ENCODE measurements around the gene DGKI.

DNA sequence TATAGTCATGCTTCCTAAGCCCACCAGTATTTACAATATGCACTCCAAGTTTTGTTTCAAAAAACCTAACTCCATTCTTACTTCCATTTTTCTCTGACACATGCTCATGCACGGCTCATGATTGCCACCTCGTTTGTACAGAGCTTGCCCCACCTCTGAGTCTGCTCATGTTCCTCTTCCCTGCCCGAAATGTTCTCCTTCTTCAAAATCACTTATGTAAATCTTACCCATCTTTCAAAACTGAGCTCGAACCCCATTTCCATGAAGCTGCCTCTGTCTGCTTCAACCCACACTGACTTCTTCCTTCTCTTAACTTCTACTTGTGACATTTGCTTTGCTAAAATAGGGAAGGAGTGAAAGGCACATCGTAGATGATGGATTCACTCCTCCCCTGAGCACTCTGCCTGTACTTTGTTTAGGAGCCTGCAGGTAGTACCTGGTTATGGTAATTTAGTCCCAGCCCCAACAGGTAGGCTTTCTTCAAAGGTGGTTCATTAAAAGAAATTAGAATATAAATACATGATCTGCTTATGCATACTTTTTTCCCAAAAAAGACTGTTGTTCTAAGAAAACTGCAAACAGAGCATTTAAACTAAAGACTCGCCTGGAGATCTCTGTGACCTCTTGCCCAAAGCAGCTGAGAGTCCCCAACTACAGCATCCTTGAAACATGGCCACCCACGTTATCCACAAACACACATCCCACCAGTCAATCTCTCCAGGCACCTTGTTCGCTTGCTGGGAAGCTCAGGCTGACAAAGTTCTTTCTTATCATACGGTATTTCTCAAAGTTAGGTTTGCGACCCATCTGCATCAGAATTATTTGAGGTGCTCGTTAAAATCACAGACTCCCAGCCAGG lies 172.0 kb downstream of the DGKI start:
- no peak for TF ChIP-seq MAFG (CRISPR knock-in tag; IDR thresholded peaks at IDR 0.05)
- no peak for TF ChIP-seq SUZ12 (IDR thresholded peaks at IDR 0.05; ENCODE audit: low read depth, low read length)
- no peak for TF ChIP-seq TAF1 (CRISPR knock-in tag; IDR thresholded peaks at IDR 0.05)
- no peak for TF ChIP-seq NFRKB (IDR thresholded peaks at IDR 0.05)
- no peak for TF ChIP-seq PRMT3 (CRISPR knock-in tag; IDR thresholded peaks at IDR 0.05; ENCODE audit: borderline replicate concordance, low read depth)
- TF ChIP-seq, protein P1, sequence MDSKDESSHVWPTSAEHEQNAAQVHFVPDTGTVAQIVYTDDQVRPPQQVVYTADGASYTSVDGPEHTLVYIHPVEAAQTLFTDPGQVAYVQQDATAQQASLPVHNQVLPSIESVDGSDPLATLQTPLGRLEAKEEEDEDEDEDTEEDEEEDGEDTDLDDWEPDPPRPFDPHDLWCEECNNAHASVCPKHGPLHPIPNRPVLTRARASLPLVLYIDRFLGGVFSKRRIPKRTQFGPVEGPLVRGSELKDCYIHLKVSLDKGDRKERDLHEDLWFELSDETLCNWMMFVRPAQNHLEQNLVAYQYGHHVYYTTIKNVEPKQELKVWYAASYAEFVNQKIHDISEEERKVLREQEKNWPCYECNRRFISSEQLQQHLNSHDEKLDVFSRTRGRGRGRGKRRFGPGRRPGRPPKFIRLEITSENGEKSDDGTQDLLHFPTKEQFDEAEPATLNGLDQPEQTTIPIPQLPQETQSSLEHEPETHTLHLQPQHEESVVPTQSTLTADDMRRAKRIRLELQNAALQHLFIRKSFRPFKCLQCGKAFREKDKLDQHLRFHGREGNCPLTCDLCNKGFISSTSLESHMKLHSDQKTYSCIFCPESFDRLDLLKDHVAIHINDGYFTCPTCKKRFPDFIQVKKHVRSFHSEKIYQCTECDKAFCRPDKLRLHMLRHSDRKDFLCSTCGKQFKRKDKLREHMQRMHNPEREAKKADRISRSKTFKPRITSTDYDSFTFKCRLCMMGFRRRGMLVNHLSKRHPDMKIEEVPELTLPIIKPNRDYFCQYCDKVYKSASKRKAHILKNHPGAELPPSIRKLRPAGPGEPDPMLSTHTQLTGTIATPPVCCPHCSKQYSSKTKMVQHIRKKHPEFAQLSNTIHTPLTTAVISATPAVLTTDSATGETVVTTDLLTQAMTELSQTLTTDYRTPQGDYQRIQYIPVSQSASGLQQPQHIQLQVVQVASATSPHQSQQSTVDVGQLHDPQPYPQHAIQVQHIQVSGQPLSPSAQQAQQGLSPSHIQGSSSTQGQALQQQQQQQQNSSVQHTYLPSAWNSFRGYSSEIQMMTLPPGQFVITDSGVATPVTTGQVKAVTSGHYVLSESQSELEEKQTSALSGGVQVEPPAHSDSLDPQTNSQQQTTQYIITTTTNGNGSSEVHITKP (CRISPR knock-in tag; IDR thresholded peaks at IDR 0.05; ENCODE audit: low read depth): no peak
- no peak for TF ChIP-seq ZNF841 (CRISPR knock-in tag; IDR thresholded peaks at IDR 0.05; ENCODE audit: borderline replicate concordance)
- no peak for TF ChIP-seq TCF12 (IDR thresholded peaks at IDR 0.05)
- no peak for TF ChIP-seq TCF12 (CRISPR knock-in tag; IDR thresholded peaks at IDR 0.05)
- no peak for TF ChIP-seq HDAC2 (CRISPR knock-in tag; IDR thresholded peaks at IDR 0.05)
- TF ChIP-seq, protein P2, sequence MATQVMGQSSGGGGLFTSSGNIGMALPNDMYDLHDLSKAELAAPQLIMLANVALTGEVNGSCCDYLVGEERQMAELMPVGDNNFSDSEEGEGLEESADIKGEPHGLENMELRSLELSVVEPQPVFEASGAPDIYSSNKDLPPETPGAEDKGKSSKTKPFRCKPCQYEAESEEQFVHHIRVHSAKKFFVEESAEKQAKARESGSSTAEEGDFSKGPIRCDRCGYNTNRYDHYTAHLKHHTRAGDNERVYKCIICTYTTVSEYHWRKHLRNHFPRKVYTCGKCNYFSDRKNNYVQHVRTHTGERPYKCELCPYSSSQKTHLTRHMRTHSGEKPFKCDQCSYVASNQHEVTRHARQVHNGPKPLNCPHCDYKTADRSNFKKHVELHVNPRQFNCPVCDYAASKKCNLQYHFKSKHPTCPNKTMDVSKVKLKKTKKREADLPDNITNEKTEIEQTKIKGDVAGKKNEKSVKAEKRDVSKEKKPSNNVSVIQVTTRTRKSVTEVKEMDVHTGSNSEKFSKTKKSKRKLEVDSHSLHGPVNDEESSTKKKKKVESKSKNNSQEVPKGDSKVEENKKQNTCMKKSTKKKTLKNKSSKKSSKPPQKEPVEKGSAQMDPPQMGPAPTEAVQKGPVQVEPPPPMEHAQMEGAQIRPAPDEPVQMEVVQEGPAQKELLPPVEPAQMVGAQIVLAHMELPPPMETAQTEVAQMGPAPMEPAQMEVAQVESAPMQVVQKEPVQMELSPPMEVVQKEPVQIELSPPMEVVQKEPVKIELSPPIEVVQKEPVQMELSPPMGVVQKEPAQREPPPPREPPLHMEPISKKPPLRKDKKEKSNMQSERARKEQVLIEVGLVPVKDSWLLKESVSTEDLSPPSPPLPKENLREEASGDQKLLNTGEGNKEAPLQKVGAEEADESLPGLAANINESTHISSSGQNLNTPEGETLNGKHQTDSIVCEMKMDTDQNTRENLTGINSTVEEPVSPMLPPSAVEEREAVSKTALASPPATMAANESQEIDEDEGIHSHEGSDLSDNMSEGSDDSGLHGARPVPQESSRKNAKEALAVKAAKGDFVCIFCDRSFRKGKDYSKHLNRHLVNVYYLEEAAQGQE (IDR thresholded peaks at IDR 0.05; ENCODE audit: borderline replicate concordance in 1 of 2, low read depth in 1 of 2, low read length in 2 of 2): no peak
